T-helper 17 cell (primary cell): ENCODE results near the gene CPLANE2. TPM values are rescaled to one million over a fixed set of nuclear protein-coding genes. Genes with fewer than 3 reads are reported as not detected.
"Not testable (repeated sequence)": the region's sequence is repeated elsewhere in the genome, so short reads cannot be mapped to it uniquely, and the experiment has no call there.

Source experiments
- ATAC-seq: fragments of 150-1000 bp; cut with Tn5 transposase; 2 replicates; pipeline ENCODE4 v1.10.0; 2021; ENCODE audit warnings: mild to moderate bottlenecking, moderate library complexity
- DNase-seq, 3 donors: peaks; one replicate each; pipeline versions ENCODE4 v3.0.0 to v3.0.0-alpha.2; 2020 to 2021
- H3K9me3 ChIP-seq: one replicate; pipeline ENCODE4 v1.7.0; 2013; ENCODE audit warnings: low read length, mild to moderate bottlenecking; ENCODE audit not compliant: control insufficient read depth, poor library complexity, severe bottlenecking
- H3K27ac Mint-ChIP-seq: one replicate; pipeline ENCODE4 v1.8.0; 2022; ENCODE audit warnings: mild to moderate bottlenecking, moderate library complexity, mixed read lengths
- H3K27me3 Mint-ChIP-seq: one replicate; pipeline ENCODE4 v1.8.0; 2022; ENCODE audit warnings: mixed read lengths
- H3K36me3 Mint-ChIP-seq: one replicate; pipeline ENCODE4 v1.8.0; 2022; ENCODE audit warnings: low read depth, mixed read lengths
- H3K4me1 Mint-ChIP-seq: one replicate; pipeline ENCODE4 v1.8.0; 2022; ENCODE audit warnings: mild to moderate bottlenecking, mixed read lengths
- H3K4me3 Mint-ChIP-seq: one replicate; pipeline ENCODE4 v1.8.0; 2022; ENCODE audit warnings: mild to moderate bottlenecking, moderate library complexity, mixed read lengths
- total RNA-seq, 4 donors: library from RNA in 2 of 4; stranded (reverse) in 2 of 4; gene quantifications; one replicate each; pipeline ENCODE4 v1.2.3 and lab custom pipeline; 2022 to 2026

The CPLANE2 gene
- total RNA-seq, 2 donors from 2014 or later = 4.3 to 6.9 TPM

DNA sequence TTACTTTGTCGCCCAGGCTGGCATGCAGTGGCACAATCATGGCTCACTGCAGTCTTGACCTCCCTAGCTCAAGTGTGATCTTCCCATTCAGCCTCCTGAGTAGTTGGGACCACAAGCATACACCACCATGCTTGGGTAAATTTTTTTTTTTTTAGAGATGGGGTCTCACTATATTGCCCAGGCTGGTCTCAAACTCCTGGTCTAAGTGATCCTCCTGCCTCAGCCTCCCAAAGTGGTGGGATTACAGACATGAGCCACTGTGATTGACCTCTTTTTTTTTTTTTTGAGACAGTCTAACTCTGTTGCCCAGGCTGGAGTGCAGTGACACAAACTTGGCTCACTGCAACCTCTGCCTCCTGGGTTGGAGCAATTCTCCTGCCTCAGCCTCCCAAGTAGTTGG, 9.3 kb upstream of the CPLANE2 start:
- DNase-seq, H3K27ac Mint-ChIP-seq, H3K9me3 ChIP-seq, H3K4me3 Mint-ChIP-seq, ATAC-seq, H3K36me3 Mint-ChIP-seq, H3K27me3 Mint-ChIP-seq, H3K4me1 Mint-ChIP-seq: not testable (repeated sequence)

DNA sequence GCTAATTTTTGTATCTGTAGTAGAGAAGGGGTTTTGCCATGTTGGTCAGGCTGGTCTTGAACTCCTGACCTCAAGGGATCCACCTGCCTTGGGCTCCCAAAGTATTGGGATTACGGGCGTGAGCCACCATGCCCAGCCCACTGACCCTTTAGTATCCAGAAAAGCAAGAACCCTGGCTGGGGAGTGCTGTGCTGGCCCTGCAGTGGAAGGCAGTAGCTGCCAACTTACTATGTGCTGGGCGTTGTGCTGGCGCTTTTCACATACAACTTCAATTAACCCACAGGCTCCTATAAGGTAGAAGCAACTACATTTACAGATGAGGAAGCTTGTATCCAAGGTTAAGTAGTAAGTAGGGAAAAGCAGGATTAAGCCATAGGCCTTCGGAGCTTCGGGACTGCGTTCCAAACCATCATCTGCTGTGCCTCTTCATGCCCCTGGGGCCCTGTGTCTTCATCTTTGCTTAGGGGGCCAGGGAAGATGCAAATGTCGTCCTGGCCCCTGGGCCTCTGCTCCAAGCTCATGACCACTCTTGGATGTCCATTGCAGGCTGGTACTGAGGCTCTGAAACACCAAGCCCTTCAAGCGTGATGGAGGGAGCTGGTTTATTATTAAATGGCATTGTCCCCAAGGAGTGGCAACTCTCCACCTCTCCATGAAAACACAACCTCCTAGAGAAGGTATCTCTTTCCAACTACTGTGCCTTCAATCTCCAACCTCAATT, 8.7 kb upstream of the CPLANE2 start:
- Mint-ChIP-seq H3K4me1 (peaks cover 5% of the 10 kb centered on the region), H3K36me3 (no peaks in the 10 kb centered on the region), H3K4me3 (no peak overlapping the region), H3K27ac (no peak overlapping the region), H3K27me3 (no peaks in the 10 kb centered on the region)
- H3K9me3 ChIP-seq = no peaks in the 10 kb centered on the region
- no peak for DNase-seq
- ATAC-seq = no peak

- no peak for ATAC-seq
- H3K4me1 Mint-ChIP-seq = peaks cover 5% of the 10 kb centered on the region
- DNase-seq = no peak
- no peaks in the 10 kb centered on the region for H3K27me3 Mint-ChIP-seq
- H3K36me3 Mint-ChIP-seq = no peaks in the 10 kb centered on the region
- no peak overlapping the region for H3K4me3 Mint-ChIP-seq
- H3K9me3 ChIP-seq = no peaks in the 10 kb centered on the region
- no peak overlapping the region for H3K27ac Mint-ChIP-seq
Measured at GRCh38 chr1:16244650-16245285, 7.8 kb upstream of the CPLANE2 start.

GRCh38 chr1:16243936-16244649, 7.1 kb upstream of the CPLANE2 start:
- no peak overlapping the region for H3K27ac Mint-ChIP-seq

GRCh38 chr1:16243215-16243610, 6.2 kb upstream of the CPLANE2 start:
- no peak overlapping the region for H3K27ac Mint-ChIP-seq
- H3K4me1 Mint-ChIP-seq = peaks cover 3% of the 10 kb centered on the region
- no peaks in the 10 kb centered on the region for H3K27me3 Mint-ChIP-seq
- ATAC-seq = no peak
- no peak overlapping the region for H3K4me3 Mint-ChIP-seq
- DNase-seq = no peak
- H3K36me3 Mint-ChIP-seq = no peaks in the 10 kb centered on the region
- no peaks in the 10 kb centered on the region for H3K9me3 ChIP-seq

More at GRCh38 chr1:16243936-16244649, 7.1 kb upstream of the CPLANE2 start:
- Mint-ChIP-seq H3K36me3 (no peaks in the 10 kb centered on the region), H3K27me3 (no peaks in the 10 kb centered on the region), H3K4me3 (no peak overlapping the region), H3K4me1 (peaks cover 3% of the 10 kb centered on the region)
- peak; percentile 49 to 63 (median 52) for DNase-seq
- H3K9me3 ChIP-seq = no peaks in the 10 kb centered on the region
- ATAC-seq = peak; percentile 94

DNA sequence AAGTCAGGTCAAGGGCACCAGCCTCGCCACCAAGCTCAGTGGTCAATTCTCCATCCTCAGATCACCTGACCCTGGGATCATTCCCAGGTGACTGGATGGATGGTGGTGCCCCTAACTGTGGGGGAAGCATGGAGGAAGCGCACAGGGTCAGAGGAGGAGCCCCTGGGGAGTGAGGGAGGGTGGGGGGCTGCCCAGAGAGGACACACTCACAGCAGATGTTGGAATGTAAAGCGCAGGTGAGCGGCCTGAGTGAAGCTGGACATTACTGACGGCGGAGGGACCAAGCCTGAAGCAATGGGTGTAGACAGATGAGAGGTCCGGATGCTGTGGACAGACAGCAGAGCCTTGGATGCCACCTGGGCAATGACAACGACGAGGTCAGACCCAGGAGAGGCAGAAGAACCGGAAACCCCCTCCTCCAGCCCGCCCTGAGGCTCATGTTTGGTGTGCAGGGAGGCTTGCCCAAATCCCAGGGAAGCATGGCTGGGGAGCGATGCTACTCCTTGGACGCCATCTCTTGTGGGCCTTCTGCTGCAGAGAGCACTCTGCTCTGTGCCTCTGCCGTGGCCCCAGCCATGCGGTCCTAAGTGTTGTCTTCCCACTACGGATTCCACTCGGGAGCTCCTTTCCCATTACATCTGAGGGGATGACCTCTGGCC, 5.7 kb upstream of the CPLANE2 start:
- Mint-ChIP-seq H3K4me3 (no peak overlapping the region), H3K4me1 (peaks cover 5% of the 10 kb centered on the region), H3K27ac (no peak overlapping the region), H3K36me3 (no peaks in the 10 kb centered on the region), H3K27me3 (no peaks in the 10 kb centered on the region)
- DNase-seq (no peak), ATAC-seq (no peak)
- no peaks in the 10 kb centered on the region for H3K9me3 ChIP-seq

- no peaks in the 10 kb centered on the region for H3K36me3 Mint-ChIP-seq
- peaks cover 12% of the 10 kb centered on the region for H3K4me1 Mint-ChIP-seq
- no peak for ATAC-seq
- DNase-seq = no peak
- H3K4me3 Mint-ChIP-seq = no peak overlapping the region
- H3K27me3 Mint-ChIP-seq = no peaks in the 10 kb centered on the region
- no peak overlapping the region for H3K27ac Mint-ChIP-seq
- H3K9me3 ChIP-seq = no peaks in the 10 kb centered on the region
Measured at GRCh38 chr1:16241221-16241708, 4.3 kb upstream of the CPLANE2 start.

DNA sequence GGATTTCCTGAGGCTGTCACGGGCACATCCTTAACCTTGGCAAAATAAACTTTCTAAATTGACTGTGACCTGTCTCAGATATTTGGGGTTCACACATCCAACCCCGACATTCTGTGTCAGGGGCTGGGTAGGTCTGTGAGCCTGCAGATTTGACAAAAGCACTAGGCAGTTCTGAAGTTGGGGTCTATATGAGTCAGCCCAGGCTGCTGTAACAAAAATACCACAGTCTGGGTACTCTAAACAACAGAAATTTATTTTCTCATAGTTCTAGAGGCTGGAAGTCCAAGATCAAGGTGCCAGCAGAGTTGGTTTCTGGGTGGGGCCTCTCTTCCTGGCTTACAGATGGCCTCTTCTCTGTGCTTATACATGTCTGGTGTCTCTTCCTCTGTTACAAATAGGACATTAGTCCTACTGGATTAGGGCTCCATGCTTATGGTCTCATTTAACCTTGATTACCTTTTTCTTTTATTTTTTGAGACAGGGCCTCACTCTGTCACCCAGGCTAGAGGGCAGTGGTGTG, 3.0 kb upstream of the CPLANE2 start:
- DNase-seq (no peak), ATAC-seq (no peak)
- H3K36me3 Mint-ChIP-seq = no peaks in the 10 kb centered on the region
- H3K27ac Mint-ChIP-seq = no peak overlapping the region
- peaks cover 18% of the 10 kb centered on the region for H3K4me1 Mint-ChIP-seq
- no peaks in the 10 kb centered on the region for H3K9me3 ChIP-seq
- no peaks in the 10 kb centered on the region for H3K27me3 Mint-ChIP-seq
- H3K4me3 Mint-ChIP-seq = no peak overlapping the region

- H3K27me3 Mint-ChIP-seq = no peaks in the 10 kb centered on the region
- peaks cover 18% of the 10 kb centered on the region for H3K4me1 Mint-ChIP-seq
- no peaks in the 10 kb centered on the region for H3K36me3 Mint-ChIP-seq
- DNase-seq (no peak), ATAC-seq (no peak)
- H3K4me3 Mint-ChIP-seq = peak overlapping the region; percentile 93
- no peaks in the 10 kb centered on the region for H3K9me3 ChIP-seq
- peak overlapping the region; percentile 91 for H3K27ac Mint-ChIP-seq
Measured at GRCh38 chr1:16237343-16237830, 404 bp upstream of the CPLANE2 start.

DNA sequence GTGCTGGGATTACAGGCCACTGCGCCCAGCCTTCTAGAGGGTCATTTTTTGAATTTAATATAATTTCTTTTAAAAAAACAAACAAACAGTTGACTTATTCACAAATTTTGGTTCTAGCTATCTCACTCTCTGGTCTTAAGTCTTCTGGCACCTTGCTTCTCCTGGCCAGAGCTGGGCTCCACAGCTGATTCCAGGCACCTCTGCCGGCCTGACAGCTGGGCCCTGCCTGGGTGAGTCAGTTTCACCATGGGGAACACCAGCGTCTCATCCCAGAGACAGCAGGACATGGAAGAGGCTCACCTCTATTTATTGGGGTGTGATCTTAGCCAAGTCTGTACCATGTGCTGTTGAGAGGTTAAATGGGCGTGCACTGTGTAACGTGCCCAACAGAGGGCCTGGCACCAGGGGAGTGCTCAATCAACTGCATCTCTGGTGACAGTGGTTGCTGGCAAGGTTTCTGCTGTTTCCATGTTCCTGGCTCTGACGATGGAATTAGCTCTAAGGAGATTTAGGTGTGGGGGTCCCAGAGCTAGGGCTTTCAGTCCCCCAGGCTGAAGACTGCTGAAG, 956 bp downstream of the CPLANE2 start:
- Mint-ChIP-seq H3K36me3 (no peaks in the 10 kb centered on the region), H3K4me1 (peaks cover 18% of the 10 kb centered on the region), H3K27me3 (no peaks in the 10 kb centered on the region), H3K27ac (peak overlapping the region; percentile 91), H3K4me3 (peak overlapping the region; percentile 93)
- no peaks in the 10 kb centered on the region for H3K9me3 ChIP-seq
- ATAC-seq (peak; percentile 82), DNase-seq (peak in 2 of 3 donors; percentile 30 to 33)

GRCh38 chr1:16235347-16235746, 1.6 kb downstream of the CPLANE2 start:
- H3K4me3 Mint-ChIP-seq = peak overlapping the region; percentile 43
- no peaks in the 10 kb centered on the region for H3K9me3 ChIP-seq
- no peak for DNase-seq
- no peaks in the 10 kb centered on the region for H3K27me3 Mint-ChIP-seq
- H3K4me1 Mint-ChIP-seq = peaks cover 18% of the 10 kb centered on the region
- H3K27ac Mint-ChIP-seq = no peak overlapping the region
- ATAC-seq = no peak
- H3K36me3 Mint-ChIP-seq = no peaks in the 10 kb centered on the region

DNA sequence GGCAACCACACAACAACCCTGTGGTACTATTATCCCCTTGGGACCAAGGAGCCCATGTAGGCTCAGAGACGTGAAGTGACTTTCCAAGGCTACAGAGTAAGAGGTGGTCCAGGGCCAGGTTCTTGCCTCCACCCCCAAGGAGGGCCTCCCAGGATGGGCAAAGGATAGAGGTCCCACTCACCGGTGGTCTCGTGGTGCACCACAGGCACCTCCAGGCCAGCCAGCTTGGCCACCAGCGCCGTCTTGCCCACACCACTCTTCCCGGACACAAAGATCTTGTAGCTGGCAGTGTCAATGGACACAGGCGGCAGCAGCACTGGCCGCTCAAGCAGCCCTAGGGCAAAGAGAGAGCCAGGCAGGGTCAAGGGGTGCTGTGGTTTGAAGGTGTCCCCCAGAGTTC, 3.6 kb downstream of the CPLANE2 start:
- no peak for DNase-seq
- Mint-ChIP-seq H3K36me3 (no peaks in the 10 kb centered on the region), H3K27me3 (peaks cover 8% of the 10 kb centered on the region), H3K4me1 (peaks cover 18% of the 10 kb centered on the region), H3K27ac (no peak overlapping the region), H3K4me3 (no peak overlapping the region)
- no peak for ATAC-seq
- H3K9me3 ChIP-seq = no peaks in the 10 kb centered on the region
